ENCODE results near the gene RAE1.

The RAE1 gene

DNA sequence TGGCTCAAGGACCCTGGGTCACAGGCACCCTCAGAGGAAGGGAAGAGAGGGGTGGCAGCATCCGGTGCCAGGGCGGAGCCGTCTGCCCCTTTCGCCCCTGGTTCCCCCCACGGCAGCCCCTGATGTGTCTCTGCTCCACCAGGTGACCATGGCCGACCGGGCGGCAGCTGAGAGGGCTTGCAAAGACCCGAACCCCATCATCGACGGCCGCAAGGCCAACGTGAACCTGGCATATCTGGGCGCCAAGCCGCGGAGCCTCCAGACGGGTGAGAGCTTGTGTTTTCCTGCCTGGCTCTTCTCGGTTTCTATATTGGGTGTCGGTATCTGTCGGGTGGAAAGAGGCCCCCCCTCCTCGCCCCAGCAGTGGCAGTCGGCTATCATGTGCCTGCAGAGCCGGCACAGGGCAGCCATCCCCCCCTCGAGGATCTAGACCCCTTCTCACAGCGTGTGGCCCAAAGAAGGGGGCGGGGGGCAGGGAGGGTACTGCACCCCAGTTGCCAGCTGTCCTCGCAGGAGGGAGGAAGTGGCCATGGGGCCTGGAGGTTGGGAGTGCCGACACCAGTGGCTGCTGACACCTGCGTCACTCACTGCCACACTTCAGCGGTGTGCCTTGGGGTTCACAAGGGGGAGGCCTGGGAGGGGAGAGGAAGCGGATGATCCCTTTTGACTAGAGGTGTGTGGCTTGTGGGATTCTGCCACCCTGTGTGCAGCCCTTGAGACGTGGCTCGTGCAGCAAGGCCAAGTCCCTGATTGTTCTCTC, 41.6 kb downstream of the RAE1 start:
- Mint-ChIP-seq H3K27me3 (no peaks in the 10 kb centered on the region), H3K9me3 (no peaks in the 10 kb centered on the region), H3K36me3 (peaks cover 30% of the 10 kb centered on the region), H3K4me1 (peaks cover 47% of the 10 kb centered on the region), H3K27ac (peak overlapping the region; percentile 98), H3K4me3 (peak overlapping the region; percentile 92)
- DNase-seq (ENCODE audit: low spot score in 2 of 2) (peak; percentile 70 to 74), ATAC-seq (ENCODE audit: low read depth) (peak; percentile 33)

DNA sequence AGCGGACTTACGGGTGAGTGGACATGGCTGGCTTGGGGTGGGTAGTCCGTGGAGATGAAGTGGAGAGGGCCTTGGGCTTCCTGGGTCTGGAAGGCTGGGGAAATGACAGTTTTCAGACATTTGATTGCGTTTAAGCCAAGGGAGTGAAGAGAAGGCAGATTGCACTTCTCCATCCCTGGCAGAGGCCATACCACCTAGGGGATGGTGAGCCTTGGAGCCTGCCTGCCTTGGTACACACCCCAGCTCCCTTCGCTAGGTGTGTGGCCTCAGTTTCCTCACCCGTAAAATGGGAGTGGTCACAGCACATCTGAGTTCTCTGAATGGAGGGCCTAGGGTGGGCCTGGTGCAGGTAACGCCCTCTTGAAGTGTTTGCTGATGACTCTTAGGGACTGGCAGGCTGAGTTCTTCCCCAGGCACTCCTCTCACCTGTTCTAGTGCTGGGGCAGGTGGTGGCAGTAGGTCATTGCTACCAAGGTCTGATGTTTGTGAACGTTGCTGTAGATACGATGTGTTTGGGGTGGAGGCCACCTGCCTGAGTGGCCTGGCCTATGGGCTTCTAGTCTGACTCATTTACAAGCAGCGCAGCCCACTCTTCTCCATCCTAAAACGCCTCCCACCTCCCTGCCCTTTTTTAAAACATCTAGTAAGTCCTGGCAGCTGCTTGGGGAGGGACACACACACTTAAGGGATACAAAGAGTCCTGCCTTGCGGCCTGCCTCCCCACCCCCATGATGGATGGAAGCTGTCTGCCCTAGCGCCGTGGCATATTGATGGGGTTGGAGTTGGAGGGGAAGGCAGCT, 42.5 kb downstream of the RAE1 start:
- H3K9me3 Mint-ChIP-seq: no peaks in the 10 kb centered on the region
- peaks cover 52% of the 10 kb centered on the region for H3K4me1 Mint-ChIP-seq
- DNase-seq (ENCODE audit: low spot score in 2 of 2) (peak in 1 of 2 donors; percentile 26), ATAC-seq (ENCODE audit: low read depth) (no peak)
- peak overlapping the region; percentile 98 for H3K27ac Mint-ChIP-seq
- peak overlapping the region; percentile 92 for H3K4me3 Mint-ChIP-seq
- H3K27me3 Mint-ChIP-seq: no peaks in the 10 kb centered on the region
- peaks cover 30% of the 10 kb centered on the region for H3K36me3 Mint-ChIP-seq

- H3K4me1 Mint-ChIP-seq: peaks cover 60% of the 10 kb centered on the region
- no peaks in the 10 kb centered on the region for H3K9me3 Mint-ChIP-seq
- ATAC-seq (ENCODE audit: low read depth): no peak
These were observed 43.3 kb downstream of the RAE1 start for GRCh38 chr20:57394121-57395082.

GRCh38 chr20:57395111-57395966, 44.3 kb downstream of the RAE1 start:
- peak in 1 of 2 donors; percentile 25 for DNase-seq (ENCODE audit: low spot score in 2 of 2)
- Mint-ChIP-seq H3K4me3 (peak overlapping the region; percentile 8), H3K36me3 (peaks cover 38% of the 10 kb centered on the region), H3K4me1 (peaks cover 58% of the 10 kb centered on the region), H3K27ac (peak overlapping the region; percentile 98), H3K27me3 (no peaks in the 10 kb centered on the region), H3K9me3 (no peaks in the 10 kb centered on the region)
- ATAC-seq (ENCODE audit: low read depth): no peak

More at GRCh38 chr20:57394121-57395082, 43.3 kb downstream of the RAE1 start:
- no peaks in the 10 kb centered on the region for H3K27me3 Mint-ChIP-seq
- no peak for DNase-seq (ENCODE audit: low spot score in 2 of 2)
- peaks cover 36% of the 10 kb centered on the region for H3K36me3 Mint-ChIP-seq
- H3K4me3 Mint-ChIP-seq: peak overlapping the region; percentile 92
- H3K27ac Mint-ChIP-seq: peak overlapping the region; percentile 98

DNA sequence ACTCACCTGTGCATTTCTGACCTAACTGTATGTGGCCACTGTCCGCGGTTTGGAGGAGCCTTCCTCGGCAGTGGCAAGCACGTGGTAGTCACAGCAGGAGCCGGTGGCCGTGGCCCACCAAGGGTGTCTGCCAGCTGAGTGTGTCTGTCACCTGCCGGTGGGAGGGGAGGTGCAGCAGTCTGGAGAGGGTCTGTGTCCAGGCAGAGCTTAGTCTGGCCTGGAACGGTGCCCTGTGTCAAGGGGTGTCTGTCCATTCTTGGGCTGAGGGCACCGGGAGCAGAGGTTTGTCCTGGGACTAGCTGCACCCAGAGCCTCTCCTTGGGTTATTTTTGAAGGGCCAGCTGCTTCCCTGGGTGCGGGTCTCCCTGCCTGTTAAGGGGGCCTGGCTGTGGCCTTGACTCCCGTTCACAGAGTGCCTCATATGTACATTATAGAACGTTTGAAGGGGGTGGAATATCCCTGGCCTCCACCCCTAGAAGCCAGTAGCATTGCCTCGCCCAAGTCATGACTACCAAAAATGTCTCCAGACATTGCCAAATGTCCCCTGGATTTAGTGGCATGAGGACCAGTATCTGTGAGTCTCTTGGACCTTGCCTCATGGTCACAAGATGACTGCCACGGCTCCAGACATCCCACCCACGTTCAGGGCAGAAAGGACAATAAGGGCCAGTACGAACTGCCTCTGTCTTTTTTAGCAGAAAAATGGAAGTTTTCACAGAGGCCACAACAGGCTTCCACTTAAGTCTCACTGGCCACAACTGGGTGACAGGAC, 45.3 kb downstream of the RAE1 start:
- DNase-seq (ENCODE audit: low spot score in 2 of 2): peak in 1 of 2 donors; percentile 23

DNA sequence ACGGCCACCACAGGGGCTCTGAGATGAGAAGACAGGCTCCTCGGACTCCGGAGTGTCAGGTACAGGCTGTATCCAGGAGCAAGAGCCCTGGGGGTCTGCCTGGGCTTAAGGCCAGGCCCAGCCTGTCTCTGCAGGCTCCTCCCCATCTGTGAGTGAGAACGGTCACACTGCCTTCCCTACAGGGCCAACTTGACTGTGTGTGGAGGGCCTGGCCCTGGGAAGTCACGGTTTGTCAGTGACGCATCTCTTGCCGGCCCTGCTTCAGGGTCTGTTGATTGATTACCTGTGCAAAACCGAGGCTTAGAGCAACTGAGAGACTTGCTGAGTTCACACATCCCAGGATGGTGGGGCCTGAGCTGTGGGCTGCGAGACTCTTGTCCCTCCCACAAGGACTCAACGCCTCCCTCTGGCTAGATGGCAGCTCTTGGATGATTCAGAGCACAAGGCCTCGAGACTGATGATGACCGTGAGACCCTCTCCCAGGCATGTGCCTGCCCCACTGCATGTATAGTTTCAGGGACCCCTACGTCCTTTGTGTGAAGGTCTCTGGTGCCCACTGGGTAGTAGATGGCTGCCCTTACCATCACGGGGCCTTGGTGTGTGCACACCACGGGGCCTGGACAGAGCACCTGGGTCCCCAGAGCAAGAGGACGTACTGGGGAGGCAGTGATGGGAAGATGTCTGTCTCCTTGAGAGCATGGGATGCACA, 46.1 kb downstream of the RAE1 start:
- Mint-ChIP-seq H3K9me3 (no peaks in the 10 kb centered on the region), H3K27me3 (no peaks in the 10 kb centered on the region), H3K4me3 (peak overlapping the region; percentile 76), H3K4me1 (peaks cover 68% of the 10 kb centered on the region), H3K27ac (peak overlapping the region; percentile 98), H3K36me3 (peaks cover 45% of the 10 kb centered on the region)
- ATAC-seq (ENCODE audit: low read depth) (no peak), DNase-seq (ENCODE audit: low spot score in 2 of 2) (peak in 1 of 2 donors; percentile 40)

More for the DNA sequence above, 45.3 kb downstream of the RAE1 start:
- H3K4me3 Mint-ChIP-seq: no peak overlapping the region
- H3K4me1 Mint-ChIP-seq: peaks cover 63% of the 10 kb centered on the region
- no peaks in the 10 kb centered on the region for H3K9me3 Mint-ChIP-seq
- peak overlapping the region; percentile 98 for H3K27ac Mint-ChIP-seq
- peaks cover 41% of the 10 kb centered on the region for H3K36me3 Mint-ChIP-seq
- H3K27me3 Mint-ChIP-seq: no peaks in the 10 kb centered on the region
- ATAC-seq (ENCODE audit: low read depth): no peak

DNA sequence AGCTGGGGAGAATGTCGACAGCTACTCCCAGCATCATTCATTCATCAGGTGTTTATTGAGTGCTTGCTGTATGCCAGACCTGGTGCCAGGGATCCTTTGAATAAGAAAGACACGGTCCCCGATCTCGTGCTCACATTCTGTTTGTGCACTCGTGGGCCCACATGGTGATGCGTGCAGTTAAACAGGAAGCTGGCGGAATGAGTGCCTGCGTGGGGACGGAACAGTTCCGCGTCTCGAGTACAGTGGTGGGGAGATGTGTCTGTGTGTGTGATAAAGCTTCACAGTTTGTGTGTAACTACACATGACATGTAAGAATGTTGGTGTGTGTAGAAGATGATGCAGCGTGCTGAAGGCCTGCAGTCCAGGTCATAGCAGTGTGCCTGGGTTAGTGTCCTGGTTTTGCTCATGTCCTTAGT, 46.6 kb downstream of the RAE1 start:
- peaks cover 70% of the 10 kb centered on the region for H3K4me1 Mint-ChIP-seq
- DNase-seq (ENCODE audit: low spot score in 2 of 2) (peak; percentile 70 to 71), ATAC-seq (ENCODE audit: low read depth) (peak; percentile 30)
- H3K27ac Mint-ChIP-seq: peak overlapping the region; percentile 98
- H3K36me3 Mint-ChIP-seq: peaks cover 47% of the 10 kb centered on the region
- H3K9me3 Mint-ChIP-seq: no peaks in the 10 kb centered on the region
- no peaks in the 10 kb centered on the region for H3K27me3 Mint-ChIP-seq
- peak overlapping the region; percentile 76 for H3K4me3 Mint-ChIP-seq

GRCh38 chr20:57398231-57398821, 47.3 kb downstream of the RAE1 start:
- peaks cover 45% of the 10 kb centered on the region for H3K36me3 Mint-ChIP-seq
- peak; percentile 90 to 93 for DNase-seq (ENCODE audit: low spot score in 2 of 2)
- peak overlapping the region; percentile 98 for H3K27ac Mint-ChIP-seq
- no peaks in the 10 kb centered on the region for H3K27me3 Mint-ChIP-seq
- no peaks in the 10 kb centered on the region for H3K9me3 Mint-ChIP-seq
- peak overlapping the region; percentile 76 for H3K4me3 Mint-ChIP-seq
- peak; percentile 64 for ATAC-seq (ENCODE audit: low read depth)
- H3K4me1 Mint-ChIP-seq: peaks cover 68% of the 10 kb centered on the region

DNA sequence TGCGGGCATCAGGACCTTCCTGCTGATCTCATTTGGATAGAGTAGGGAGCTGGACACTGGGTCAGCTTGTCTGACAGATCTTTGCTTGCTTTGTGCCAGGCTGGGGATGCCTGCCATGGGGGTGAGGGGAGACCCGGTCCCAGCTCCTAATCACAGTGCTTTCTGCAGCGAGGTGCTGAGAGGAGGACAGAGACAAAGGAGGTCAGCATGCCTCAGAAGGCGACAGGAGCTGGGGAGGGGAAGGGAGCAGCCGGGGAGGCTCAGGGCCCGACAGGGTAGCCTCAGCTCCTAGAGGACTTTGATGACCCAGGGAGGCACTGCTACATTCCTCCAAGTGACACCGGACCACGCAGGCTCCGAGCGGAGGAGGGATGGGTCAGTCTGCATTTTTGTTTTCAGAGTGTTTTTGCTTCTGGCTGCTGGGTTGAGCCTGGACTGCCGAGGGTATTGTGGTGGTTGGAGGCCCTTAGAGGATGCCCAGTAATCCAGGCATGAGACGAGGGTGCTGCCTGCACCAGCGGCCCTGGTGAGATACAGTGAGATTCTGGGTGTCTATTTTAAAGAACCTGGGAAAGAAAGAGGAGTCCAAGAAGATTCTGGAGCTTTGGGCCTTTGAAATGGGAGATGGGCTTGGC, 48.0 kb downstream of the RAE1 start:
- ATAC-seq (ENCODE audit: low read depth) (no peak), DNase-seq (ENCODE audit: low spot score in 2 of 2) (no peak)
- peaks cover 62% of the 10 kb centered on the region for H3K4me1 Mint-ChIP-seq
- H3K9me3 Mint-ChIP-seq: no peaks in the 10 kb centered on the region
- H3K27me3 Mint-ChIP-seq: no peaks in the 10 kb centered on the region
- H3K36me3 Mint-ChIP-seq: peaks cover 38% of the 10 kb centered on the region
- peak overlapping the region; percentile 76 for H3K4me3 Mint-ChIP-seq
- peak overlapping the region; percentile 98 for H3K27ac Mint-ChIP-seq

- peaks cover 34% of the 10 kb centered on the region for H3K36me3 Mint-ChIP-seq
- DNase-seq (ENCODE audit: low spot score in 2 of 2) (peak in 1 of 2 donors; percentile 58), ATAC-seq (ENCODE audit: low read depth) (no peak)
- H3K4me1 Mint-ChIP-seq: peaks cover 55% of the 10 kb centered on the region
- peak overlapping the region; percentile 98 for H3K27ac Mint-ChIP-seq
- H3K9me3 Mint-ChIP-seq: no peaks in the 10 kb centered on the region
- H3K4me3 Mint-ChIP-seq: peak overlapping the region; percentile 76
- H3K27me3 Mint-ChIP-seq: no peaks in the 10 kb centered on the region
These were observed 48.6 kb downstream of the RAE1 start for GRCh38 chr20:57399587-57400155.

- H3K4me1 Mint-ChIP-seq: peaks cover 49% of the 10 kb centered on the region
- H3K36me3 Mint-ChIP-seq: peaks cover 34% of the 10 kb centered on the region
- H3K4me3 Mint-ChIP-seq: peak overlapping the region; percentile 76
- DNase-seq (ENCODE audit: low spot score in 2 of 2) (peak in 1 of 2 donors; percentile 57), ATAC-seq (ENCODE audit: low read depth) (no peak)
- no peaks in the 10 kb centered on the region for H3K9me3 Mint-ChIP-seq
- H3K27me3 Mint-ChIP-seq: no peaks in the 10 kb centered on the region
- peak overlapping the region; percentile 98 for H3K27ac Mint-ChIP-seq
These were observed 49.2 kb downstream of the RAE1 start for GRCh38 chr20:57400231-57400701.
